NCI-H1694 (cell line): ENCODE results near the gene EEFSEC.

Source experiments
- DNase-seq: peaks from one replicate; lab custom pipeline; 2025; lab: John Stamatoyannopoulos, UW

The EEFSEC gene

GRCh38 chr3:128395500-128396162 lies 242.3 kb downstream of the EEFSEC start:
- DNase-seq, result no peak

- DNase-seq, result no peak
Observed at GRCh38 chr3:128397484-128397883, 244.2 kb downstream of the EEFSEC start.

DNA sequence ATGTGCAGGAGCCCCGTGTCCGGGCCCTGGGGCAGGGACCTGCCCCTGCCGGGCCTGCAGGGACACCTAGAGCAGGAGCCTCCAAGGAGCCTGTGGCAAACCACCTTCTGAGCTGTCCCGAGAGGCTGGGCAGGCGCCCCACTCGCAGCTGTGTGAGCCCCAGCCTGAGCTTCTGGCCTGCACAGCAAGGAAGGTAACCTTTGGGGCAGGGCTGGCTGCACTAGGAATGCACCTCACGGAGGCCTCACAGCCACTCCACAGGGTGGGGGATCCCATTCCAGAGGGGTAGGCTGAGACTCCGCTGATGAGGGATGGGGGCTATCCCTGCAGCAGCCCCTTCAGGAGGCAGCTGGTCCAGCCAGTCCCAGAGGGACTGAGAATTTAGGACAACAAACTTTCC lies 245.3 kb downstream of the EEFSEC start:
- no peak for DNase-seq

DNA sequence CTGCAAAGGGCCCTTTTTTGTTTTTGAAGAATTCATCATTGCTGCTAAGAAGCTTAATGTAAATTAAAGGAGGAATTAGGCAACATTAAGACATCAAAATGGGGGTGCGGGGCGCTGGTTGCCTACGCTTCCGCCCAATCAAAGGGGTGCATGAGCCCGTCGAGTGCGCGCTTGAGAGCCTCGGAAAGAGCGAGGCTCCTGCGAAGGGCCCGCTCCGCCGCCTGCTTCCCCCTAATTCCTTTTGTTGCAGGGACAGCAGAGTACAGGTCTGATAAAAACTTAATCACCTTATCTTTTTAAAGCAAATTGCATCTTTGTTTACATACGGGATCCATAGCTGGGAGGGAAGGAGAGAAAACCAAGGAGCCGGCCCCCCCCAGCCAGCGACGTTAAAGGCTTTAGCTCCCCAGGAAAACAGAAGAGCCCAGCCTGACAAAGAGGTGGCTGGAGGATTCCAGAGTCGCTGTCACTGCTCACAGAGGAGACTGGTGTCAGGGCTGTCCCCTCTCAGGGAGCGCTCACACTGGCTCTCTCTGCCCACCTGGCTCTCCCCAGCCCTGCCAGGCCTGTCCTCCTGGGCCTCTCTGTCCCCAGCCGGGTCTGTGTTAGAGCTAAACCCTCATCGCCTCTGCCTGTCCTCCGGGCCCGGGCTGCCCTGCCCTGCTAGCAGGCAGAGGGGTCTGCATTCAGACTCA lies 246.1 kb downstream of the EEFSEC start:
- DNase-seq, result no peak

DNA sequence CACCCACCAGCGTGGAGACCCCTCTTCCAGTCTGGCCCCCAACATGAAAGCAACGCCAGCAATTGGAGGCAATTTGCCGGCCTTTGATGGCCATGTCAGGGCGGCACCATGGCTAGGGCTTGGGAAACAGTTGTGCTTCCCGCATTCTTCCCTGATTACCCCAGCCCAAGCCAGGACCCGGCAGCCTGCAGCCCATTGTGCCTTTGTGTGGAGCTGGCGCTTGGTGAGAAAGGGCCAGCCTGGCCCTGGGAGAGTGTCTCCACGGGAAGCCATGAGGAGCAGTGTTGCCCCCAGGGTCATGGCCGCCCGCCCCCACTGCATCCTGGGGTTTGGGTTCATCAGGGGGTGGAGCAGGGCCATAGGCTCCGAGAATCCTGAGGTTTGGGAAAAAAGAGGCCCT lies 247.4 kb downstream of the EEFSEC start:
- no peak for DNase-seq

- no peak for DNase-seq
Observed at GRCh38 chr3:128402319-128402718, 249.0 kb downstream of the EEFSEC start.

GRCh38 chr3:128402998-128403397 lies 249.7 kb downstream of the EEFSEC start:
- DNase-seq, result no peak

GRCh38 chr3:128404276-128405068 lies 251.2 kb downstream of the EEFSEC start:
- DNase-seq, result no peak

DNA sequence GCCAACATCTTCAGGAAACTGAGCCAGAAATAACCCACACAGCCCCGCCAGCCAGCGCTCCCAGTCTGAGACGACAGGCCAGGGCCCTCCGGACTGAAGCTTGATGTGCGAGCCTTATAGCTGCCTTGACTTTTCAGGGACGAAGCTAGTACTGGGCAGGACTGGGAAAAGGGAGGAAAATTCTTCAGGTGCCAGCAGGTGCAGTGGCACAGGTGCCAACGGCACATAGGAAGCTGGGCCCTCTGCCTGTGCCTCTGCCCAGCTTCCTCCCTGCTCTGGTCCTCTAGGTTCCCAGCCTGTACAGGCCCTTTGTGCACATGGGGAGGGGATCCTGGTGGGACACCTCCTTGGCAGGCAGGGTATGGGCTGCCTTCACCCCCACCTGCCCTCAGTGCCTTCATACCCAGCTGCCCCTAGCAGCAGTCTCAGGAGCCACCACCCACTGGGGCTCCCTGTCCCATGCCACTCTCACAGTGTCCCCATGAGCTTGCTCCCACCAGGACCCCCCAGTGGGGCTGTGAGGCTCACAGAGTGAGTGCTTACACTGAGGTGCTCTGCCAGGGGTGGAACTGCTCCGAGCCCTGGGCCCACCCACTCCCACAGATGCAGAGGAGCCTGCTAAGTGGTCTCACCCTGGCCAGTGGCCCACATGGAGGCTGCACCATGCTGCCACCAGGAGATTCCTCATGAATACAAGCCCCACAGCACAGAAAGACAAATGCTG lies 252.4 kb downstream of the EEFSEC start:
- no peak for DNase-seq

DNA sequence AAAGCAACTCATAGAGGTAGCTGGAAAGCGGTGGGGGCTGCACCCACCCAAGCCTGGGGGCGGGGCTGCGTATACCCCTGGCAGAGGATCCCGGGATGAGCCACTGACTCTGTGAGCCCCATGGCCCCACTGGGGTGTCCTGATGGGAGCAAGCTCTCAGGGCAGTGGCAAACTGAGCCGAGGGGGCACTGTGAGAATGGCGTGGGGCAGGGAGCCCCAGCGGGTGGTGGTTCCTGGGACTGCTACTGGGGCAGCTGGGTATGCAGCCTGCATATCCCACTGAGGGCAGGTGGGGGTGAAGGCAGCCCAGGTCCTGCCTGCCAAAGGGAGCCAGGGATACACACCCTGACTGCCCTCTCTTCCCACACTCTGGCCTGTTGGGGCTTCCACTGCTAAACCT lies 254.0 kb downstream of the EEFSEC start:
- no peak for DNase-seq

DNA sequence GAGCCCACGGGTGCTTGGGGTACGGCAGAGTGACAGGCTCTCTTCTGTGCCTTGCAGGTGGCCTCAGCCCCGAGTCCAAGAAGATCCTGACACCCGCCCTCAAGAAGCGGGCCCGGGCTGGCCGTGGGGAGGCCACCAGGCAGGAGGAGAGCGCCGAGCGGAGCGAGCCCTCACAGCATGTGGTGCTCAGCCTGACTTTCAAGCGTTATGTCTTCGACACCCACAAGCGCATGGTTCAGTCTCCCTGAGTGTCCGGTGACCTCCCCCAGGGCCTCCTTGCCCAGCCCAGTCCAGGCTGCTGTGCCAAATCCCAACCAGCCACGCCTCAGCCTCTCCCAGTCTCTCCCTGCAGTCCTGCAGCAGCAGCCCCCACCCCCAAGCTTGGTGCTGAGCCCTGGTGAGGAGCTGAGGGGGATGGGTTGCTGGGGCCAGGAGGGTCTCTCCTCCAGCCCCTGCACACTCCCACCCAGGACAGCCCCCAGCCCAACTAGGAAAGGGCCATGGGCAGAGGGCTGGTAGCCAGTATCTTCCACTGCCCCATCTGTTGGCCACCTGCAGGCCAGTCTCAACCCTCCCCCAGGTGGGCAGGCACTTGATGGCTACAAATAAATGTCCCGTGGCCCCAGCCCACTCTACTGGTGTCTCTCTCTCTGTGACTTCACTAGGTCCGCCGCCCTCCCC lies 254.9 kb downstream of the EEFSEC start:
- no peak for DNase-seq

GRCh38 chr3:128408693-128409623 lies 255.7 kb downstream of the EEFSEC start:
- DNase-seq, result peak; percentile 69

GRCh38 chr3:128409624-128410581 lies 256.6 kb downstream of the EEFSEC start:
- no peak for DNase-seq

- no peak for DNase-seq
Observed at GRCh38 chr3:128410669-128411573, 257.6 kb downstream of the EEFSEC start.

- no peak for DNase-seq
Observed at GRCh38 chr3:128411574-128412064, 258.3 kb downstream of the EEFSEC start.

DNA sequence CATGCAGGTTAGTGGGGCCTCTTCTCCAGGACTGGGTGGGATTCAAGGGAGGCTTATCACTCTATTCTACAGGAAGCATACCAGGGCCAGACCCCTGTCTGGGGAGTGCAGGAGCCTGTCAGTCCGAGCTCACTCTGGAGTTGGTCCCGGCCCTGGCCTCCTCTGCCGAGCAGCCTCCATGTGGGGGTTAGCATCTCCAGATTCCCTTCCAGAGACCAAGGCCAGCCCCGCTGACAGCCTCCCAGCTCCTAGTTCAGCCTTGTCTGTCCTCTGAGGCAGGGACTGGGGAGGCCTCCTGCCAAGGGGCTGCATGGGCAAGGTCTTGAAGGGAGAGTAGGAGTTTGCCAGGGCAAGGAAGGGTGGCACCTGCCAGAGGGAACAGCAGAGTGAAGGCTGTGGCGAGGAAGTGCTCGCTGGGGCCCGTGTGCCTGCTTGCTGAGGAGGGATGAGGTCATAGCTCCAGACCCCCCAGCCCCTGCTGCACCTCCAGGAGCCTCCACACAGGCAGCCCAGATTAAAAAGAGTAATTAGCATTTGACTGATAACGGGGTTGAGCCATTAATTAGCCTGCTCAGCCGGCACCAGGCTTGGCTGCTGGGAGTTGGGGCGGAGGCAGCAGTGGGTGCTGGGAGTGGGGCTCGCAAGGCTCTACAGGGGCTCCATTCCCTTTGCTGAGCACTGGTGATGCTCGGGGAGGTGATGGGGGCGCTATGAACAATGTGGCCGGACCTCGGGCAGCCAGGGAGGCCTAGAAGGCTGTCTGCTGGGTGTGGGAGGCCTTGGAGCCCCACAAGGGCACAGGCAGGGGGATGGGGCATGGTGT lies 259.1 kb downstream of the EEFSEC start:
- DNase-seq, result no peak

- DNase-seq, result no peak
Observed at GRCh38 chr3:128413003-128413370, 259.7 kb downstream of the EEFSEC start.
